Measurements from ENCODE around the gene POGZ. TPM values are rescaled to one million over a fixed set of nuclear protein-coding genes. Genes with fewer than 3 reads are reported as not detected.

Gene POGZ
- total RNA-seq, 1 experiment from 2014 or later: 102 TPM

- Mint-ChIP-seq H3K9me3 (peaks cover 4 to 6% of the 10 kb centered on the region in 2 experiments; a peak in 4 of 5 replicates), H3K4me3 (no peak overlapping the region), H3K4me1 (peaks cover 0 to 2% of the 10 kb centered on the region in 2 experiments; a peak in 2 of 4 replicates), H3K27ac (no peak overlapping the region), H3K27me3 (ENCODE audit: low read depth) (no peaks in the 10 kb centered on the region), H3K36me3 (ENCODE audit: insufficient read depth in 1 of 3, low read depth in 3 of 3) (peaks cover 0 to 5% (median 0%) of the 10 kb centered on the region in 3 experiments; a peak in 2 of 7 replicates)
- no peak overlapping the region for H3K27ac ChIP-seq (ENCODE audit: insufficient read length, low read depth, low read length)
- H4K91ac ChIP-seq (ENCODE audit: insufficient read length, low read depth, low read length): no peak overlapping the region
- no peaks in the 10 kb centered on the region for H3K9me3 ChIP-seq (ENCODE audit: control insufficient read depth, low read depth, low read length)
- H4K5ac ChIP-seq (ENCODE audit: insufficient read length, low read depth, low read length): no peak overlapping the region
- H2BK12ac ChIP-seq (ENCODE audit: insufficient read length, low read depth, low read length): no peak overlapping the region
- H3K56ac ChIP-seq (ENCODE audit: insufficient read length, low read depth, low read length): no peak overlapping the region
- H2BK5ac ChIP-seq (ENCODE audit: insufficient read length, low read length): no peak overlapping the region
- no peak overlapping the region for H2BK120ac ChIP-seq (ENCODE audit: low read depth, low read length, poor library complexity, severe bottlenecking)
- no peak for DNase-seq
- no peak overlapping the region for H3K4ac ChIP-seq (ENCODE audit: low read depth, low read length)
- TF ChIP-seq CTCF (conservative IDR thresholded peaks at IDR 0.05): no peak
- no peak overlapping the region for H2BK15ac ChIP-seq (ENCODE audit: low read depth, low read length)
- no peak overlapping the region for H2BK20ac ChIP-seq (ENCODE audit: low read depth, low read length, poor library complexity, severe bottlenecking)
- H2AK5ac ChIP-seq (ENCODE audit: insufficient read length, low read length): no peak overlapping the region
- H3K27me3 ChIP-seq (ENCODE audit: insufficient read depth, low read length): no peaks in the 10 kb centered on the region
- no peaks in the 10 kb centered on the region for H3K79me1 ChIP-seq (ENCODE audit: insufficient read depth, low read depth, low read length, poor library complexity, severe bottlenecking)
- no peak overlapping the region for H3T11ph ChIP-seq (ENCODE audit: low read length)
- H3K14ac ChIP-seq (ENCODE audit: insufficient read depth, low read length): no peak overlapping the region
- no peaks in the 10 kb centered on the region for H4K20me1 ChIP-seq (ENCODE audit: control insufficient read depth, insufficient read depth, insufficient read length)
- H3K23me2 ChIP-seq (ENCODE audit: insufficient read length, low read depth, low read length, poor library complexity, severe bottlenecking): no peaks in the 10 kb centered on the region
- no peak overlapping the region for H3K4me2 ChIP-seq (ENCODE audit: insufficient read depth, insufficient read length, low read length)
- WGBS (ENCODE audit: extremely low coverage, insufficient read length, low lambda C conversion rate): no CpG with 5 or more reads among the region's 2 CpGs
- no peak overlapping the region for H3K9ac ChIP-seq (ENCODE audit: extremely low read depth, insufficient read length, low read length)
- no peak overlapping the region for H4K8ac ChIP-seq (replicated peaks; ENCODE audit: insufficient read length, low read depth, low read length)
- no peaks in the 10 kb centered on the region for H3K79me2 ChIP-seq (ENCODE audit: insufficient read depth, low read length)
- no peak overlapping the region for H3K18ac ChIP-seq (ENCODE audit: insufficient read length, low read depth, low read length)
- H3K23ac ChIP-seq (ENCODE audit: insufficient read length, low read depth, low read length): no peak overlapping the region
- H2AFZ ChIP-seq (ENCODE audit: low read length): no peak overlapping the region
- H3K4me1 ChIP-seq (ENCODE audit: insufficient read depth, low read length): no peaks in the 10 kb centered on the region
These were observed 19.6 kb upstream of the POGZ start for GRCh38 chr1:151478923-151479322.

Data from H9 (cell line).